OCI-LY7 (cell line): ENCODE results near the gene CYTH3.

Experiments used
- EZH2phosphoT487 ChIP-seq: fragments of 200-600 bp; sonication (generic); IDR thresholded peaks from 2 replicates; pipeline ENCODE4 v1.6.1; 2018; ENCODE audit warnings: low read depth, borderline replicate concordance, mild to moderate bottlenecking, mixed run types, antibody characterized with exemption, low read length, moderate library complexity, mixed read lengths
- TF ChIP-seq, protein P1 (sequence below): fragments of 200-600 bp; sonication (generic); conservative IDR thresholded peaks from 2 replicates; pipeline ENCODE4 v1.5.1; 2014; ENCODE audit warnings: mild to moderate bottlenecking, antibody characterized with exemption, low read length, moderate library complexity, mixed read lengths

DNA sequence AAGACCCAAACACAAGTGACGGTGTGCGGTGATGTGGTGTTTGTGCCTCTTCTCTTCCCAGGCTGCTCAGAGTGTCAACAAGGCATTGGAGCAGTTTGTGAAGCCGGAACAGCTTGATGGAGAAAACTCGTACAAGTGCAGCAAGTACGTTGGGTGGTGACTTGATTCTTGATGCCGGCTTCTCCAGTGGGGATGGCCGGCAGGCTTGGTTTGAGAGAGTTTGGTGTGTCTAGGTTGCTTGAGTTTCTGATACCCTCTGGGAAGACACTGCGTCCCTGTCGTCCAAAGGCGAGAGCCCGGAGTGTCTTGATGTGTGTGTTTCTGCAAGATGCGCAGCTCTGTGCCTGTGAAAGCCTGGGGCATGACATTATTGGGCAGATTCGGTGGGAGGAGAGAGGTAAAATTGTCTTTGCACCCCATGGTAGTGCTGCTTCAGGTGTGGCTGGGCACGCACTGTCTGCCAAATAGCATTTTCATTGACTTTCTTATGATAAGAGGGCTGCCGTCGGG, 129.5 kb downstream of the CYTH3 start:
- TF ChIP-seq, protein P1, sequence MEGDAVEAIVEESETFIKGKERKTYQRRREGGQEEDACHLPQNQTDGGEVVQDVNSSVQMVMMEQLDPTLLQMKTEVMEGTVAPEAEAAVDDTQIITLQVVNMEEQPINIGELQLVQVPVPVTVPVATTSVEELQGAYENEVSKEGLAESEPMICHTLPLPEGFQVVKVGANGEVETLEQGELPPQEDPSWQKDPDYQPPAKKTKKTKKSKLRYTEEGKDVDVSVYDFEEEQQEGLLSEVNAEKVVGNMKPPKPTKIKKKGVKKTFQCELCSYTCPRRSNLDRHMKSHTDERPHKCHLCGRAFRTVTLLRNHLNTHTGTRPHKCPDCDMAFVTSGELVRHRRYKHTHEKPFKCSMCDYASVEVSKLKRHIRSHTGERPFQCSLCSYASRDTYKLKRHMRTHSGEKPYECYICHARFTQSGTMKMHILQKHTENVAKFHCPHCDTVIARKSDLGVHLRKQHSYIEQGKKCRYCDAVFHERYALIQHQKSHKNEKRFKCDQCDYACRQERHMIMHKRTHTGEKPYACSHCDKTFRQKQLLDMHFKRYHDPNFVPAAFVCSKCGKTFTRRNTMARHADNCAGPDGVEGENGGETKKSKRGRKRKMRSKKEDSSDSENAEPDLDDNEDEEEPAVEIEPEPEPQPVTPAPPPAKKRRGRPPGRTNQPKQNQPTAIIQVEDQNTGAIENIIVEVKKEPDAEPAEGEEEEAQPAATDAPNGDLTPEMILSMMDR = no peak
- no peak for TF ChIP-seq EZH2phosphoT487
